ENCODE measurements around the gene LEFTY2.

LEFTY2 gene

GRCh38 chr1:225915538-225915991, 25.5 kb downstream of the LEFTY2 start:
- no peak overlapping the region for H3K9ac ChIP-seq (ENCODE audit: low read depth, low read length)
- no peak overlapping the region for H3K27ac ChIP-seq (ENCODE audit: low read depth, low read length)
- peaks cover 23% of the 10 kb centered on the region for H3K36me3 ChIP-seq (ENCODE audit: control insufficient read depth, insufficient read depth, low read length)
- no peaks in the 10 kb centered on the region for H3K9me3 ChIP-seq (ENCODE audit: control insufficient read depth, insufficient read depth, low read length)
- H3K4me1 ChIP-seq (ENCODE audit: control insufficient read depth, insufficient read depth, low read length), result peaks cover 5% of the 10 kb centered on the region; the same call in 1 of the 2 replicates
- no peak overlapping the region for H3K4me3 ChIP-seq (ENCODE audit: low read depth, low read length)
- H3K27me3 ChIP-seq (ENCODE audit: control insufficient read depth, insufficient read depth, low read length), result no peaks in the 10 kb centered on the region; the same call in 1 of the 2 replicates

- no peaks in the 10 kb centered on the region; the same call in 1 of the 2 replicates for H3K27me3 ChIP-seq (ENCODE audit: control insufficient read depth, insufficient read depth, low read length)
- no peaks in the 10 kb centered on the region for H3K9me3 ChIP-seq (ENCODE audit: control insufficient read depth, insufficient read depth, low read length)
- peaks cover 5% of the 10 kb centered on the region; the same call in 1 of the 2 replicates for H3K4me1 ChIP-seq (ENCODE audit: control insufficient read depth, insufficient read depth, low read length)
- H3K9ac ChIP-seq (ENCODE audit: low read depth, low read length), result no peak overlapping the region
- no peak overlapping the region for H3K4me3 ChIP-seq (ENCODE audit: low read depth, low read length)
- no peak overlapping the region for H3K27ac ChIP-seq (ENCODE audit: low read depth, low read length)
- H3K36me3 ChIP-seq (ENCODE audit: control insufficient read depth, insufficient read depth, low read length), result peaks cover 18% of the 10 kb centered on the region
These were observed 26.1 kb downstream of the LEFTY2 start for GRCh38 chr1:225914947-225915346.

GRCh38 chr1:225914391-225914790, 26.6 kb downstream of the LEFTY2 start:
- Histone ChIP-seq H3K4me3 (ENCODE audit: low read depth, low read length) (no peak overlapping the region), H3K9me3 (ENCODE audit: control insufficient read depth, insufficient read depth, low read length) (no peaks in the 10 kb centered on the region), H3K27me3 (ENCODE audit: control insufficient read depth, insufficient read depth, low read length) (no peaks in the 10 kb centered on the region; the same call in 1 of the 2 replicates), H3K4me1 (ENCODE audit: control insufficient read depth, insufficient read depth, low read length) (peaks cover 5% of the 10 kb centered on the region; the same call in 1 of the 2 replicates), H3K9ac (ENCODE audit: low read depth, low read length) (no peak overlapping the region), H3K36me3 (ENCODE audit: control insufficient read depth, insufficient read depth, low read length) (peaks cover 12% of the 10 kb centered on the region), H3K27ac (ENCODE audit: low read depth, low read length) (no peak overlapping the region)

- H3K4me3 ChIP-seq (ENCODE audit: low read depth, low read length), result no peak overlapping the region; the same call in 1 of the 2 replicates
- no peaks in the 10 kb centered on the region; the same call in 1 of the 2 replicates for H3K36me3 ChIP-seq (ENCODE audit: control insufficient read depth, insufficient read depth, low read length)
- peaks cover 9% of the 10 kb centered on the region; the same call in 1 of the 2 replicates for H3K4me1 ChIP-seq (ENCODE audit: control insufficient read depth, insufficient read depth, low read length)
- H3K9ac ChIP-seq (ENCODE audit: low read depth, low read length), result no peak overlapping the region
- no peaks in the 10 kb centered on the region for H3K9me3 ChIP-seq (ENCODE audit: control insufficient read depth, insufficient read depth, low read length)
- H3K27ac ChIP-seq (ENCODE audit: low read depth, low read length), result no peak overlapping the region
- H3K27me3 ChIP-seq (ENCODE audit: control insufficient read depth, insufficient read depth, low read length), result no peaks in the 10 kb centered on the region; the same call in 1 of the 2 replicates
These were observed 29.6 kb downstream of the LEFTY2 start for GRCh38 chr1:225911191-225912130.

GRCh38 chr1:225909477-225909876, 31.5 kb downstream of the LEFTY2 start:
- H3K9me3 ChIP-seq (ENCODE audit: control insufficient read depth, insufficient read depth, low read length), result no peaks in the 10 kb centered on the region
- no peaks in the 10 kb centered on the region; the same call in 1 of the 2 replicates for H3K27me3 ChIP-seq (ENCODE audit: control insufficient read depth, insufficient read depth, low read length)
- H3K9ac ChIP-seq (ENCODE audit: low read depth, low read length), result no peak overlapping the region
- no peaks in the 10 kb centered on the region for H3K36me3 ChIP-seq (ENCODE audit: control insufficient read depth, insufficient read depth, low read length)
- H3K4me1 ChIP-seq (ENCODE audit: control insufficient read depth, insufficient read depth, low read length), result peaks cover 9% of the 10 kb centered on the region; the same call in 1 of the 2 replicates
- no peak overlapping the region for H3K4me3 ChIP-seq (ENCODE audit: low read depth, low read length)
- no peak overlapping the region for H3K27ac ChIP-seq (ENCODE audit: low read depth, low read length)

GRCh38 chr1:225908773-225909172, 32.2 kb downstream of the LEFTY2 start:
- H3K9me3 ChIP-seq (ENCODE audit: control insufficient read depth, insufficient read depth, low read length), result no peaks in the 10 kb centered on the region
- peaks cover 9% of the 10 kb centered on the region; the same call in 1 of the 2 replicates for H3K4me1 ChIP-seq (ENCODE audit: control insufficient read depth, insufficient read depth, low read length)
- H3K9ac ChIP-seq (ENCODE audit: low read depth, low read length), result no peak overlapping the region
- H3K36me3 ChIP-seq (ENCODE audit: control insufficient read depth, insufficient read depth, low read length), result no peaks in the 10 kb centered on the region
- H3K27me3 ChIP-seq (ENCODE audit: control insufficient read depth, insufficient read depth, low read length), result no peaks in the 10 kb centered on the region; the same call in 1 of the 2 replicates
- no peak overlapping the region for H3K27ac ChIP-seq (ENCODE audit: low read depth, low read length)
- no peak overlapping the region for H3K4me3 ChIP-seq (ENCODE audit: low read depth, low read length)

GRCh38 chr1:225908013-225908640, 32.9 kb downstream of the LEFTY2 start:
- Histone ChIP-seq H3K9ac (ENCODE audit: low read depth, low read length) (no peak overlapping the region), H3K4me3 (ENCODE audit: low read depth, low read length) (no peak overlapping the region), H3K9me3 (ENCODE audit: control insufficient read depth, insufficient read depth, low read length) (no peaks in the 10 kb centered on the region), H3K27ac (ENCODE audit: low read depth, low read length) (no peak overlapping the region), H3K27me3 (ENCODE audit: control insufficient read depth, insufficient read depth, low read length) (no peaks in the 10 kb centered on the region; the same call in 1 of the 2 replicates), H3K4me1 (ENCODE audit: control insufficient read depth, insufficient read depth, low read length) (peaks cover 9% of the 10 kb centered on the region; the same call in 1 of the 2 replicates), H3K36me3 (ENCODE audit: control insufficient read depth, insufficient read depth, low read length) (no peaks in the 10 kb centered on the region)

- Histone ChIP-seq H3K4me3 (ENCODE audit: low read depth, low read length) (no peak overlapping the region), H3K9ac (ENCODE audit: low read depth, low read length) (no peak overlapping the region), H3K27me3 (ENCODE audit: control insufficient read depth, insufficient read depth, low read length) (no peaks in the 10 kb centered on the region; the same call in 1 of the 2 replicates), H3K4me1 (ENCODE audit: control insufficient read depth, insufficient read depth, low read length) (peaks cover 9% of the 10 kb centered on the region; the same call in 1 of the 2 replicates), H3K36me3 (ENCODE audit: control insufficient read depth, insufficient read depth, low read length) (no peaks in the 10 kb centered on the region), H3K9me3 (ENCODE audit: control insufficient read depth, insufficient read depth, low read length) (no peaks in the 10 kb centered on the region), H3K27ac (ENCODE audit: low read depth, low read length) (no peak overlapping the region)
These were observed 33.7 kb downstream of the LEFTY2 start for GRCh38 chr1:225907341-225907740.

- Histone ChIP-seq H3K36me3 (ENCODE audit: control insufficient read depth, insufficient read depth, low read length) (no peaks in the 10 kb centered on the region), H3K27ac (ENCODE audit: low read depth, low read length) (no peak overlapping the region), H3K9ac (ENCODE audit: low read depth, low read length) (no peak overlapping the region), H3K27me3 (ENCODE audit: control insufficient read depth, insufficient read depth, low read length) (no peaks in the 10 kb centered on the region), H3K4me1 (ENCODE audit: control insufficient read depth, insufficient read depth, low read length) (peaks cover 9% of the 10 kb centered on the region; the same call in 1 of the 2 replicates), H3K9me3 (ENCODE audit: control insufficient read depth, insufficient read depth, low read length) (no peaks in the 10 kb centered on the region), H3K4me3 (ENCODE audit: low read depth, low read length) (no peak overlapping the region)
These were observed 34.6 kb downstream of the LEFTY2 start for GRCh38 chr1:225906467-225906866.

GRCh38 chr1:225903623-225904022, 37.4 kb downstream of the LEFTY2 start:
- H3K4me3 ChIP-seq (ENCODE audit: low read depth, low read length), result no peak overlapping the region
- H3K27me3 ChIP-seq (ENCODE audit: control insufficient read depth, insufficient read depth, low read length), result no peaks in the 10 kb centered on the region
- no peaks in the 10 kb centered on the region for H3K9me3 ChIP-seq (ENCODE audit: control insufficient read depth, insufficient read depth, low read length)
- no peak overlapping the region for H3K27ac ChIP-seq (ENCODE audit: low read depth, low read length)
- peaks cover 18% of the 10 kb centered on the region for H3K4me1 ChIP-seq (ENCODE audit: control insufficient read depth, insufficient read depth, low read length)
- no peaks in the 10 kb centered on the region for H3K36me3 ChIP-seq (ENCODE audit: control insufficient read depth, insufficient read depth, low read length)
- H3K9ac ChIP-seq (ENCODE audit: low read depth, low read length), result no peak overlapping the region

Data from HUES48 (cell line).